ENCODE data around the gene SMARCA2. TPM values are rescaled to one million over a fixed set of nuclear protein-coding genes. Genes with fewer than 3 reads are reported as not detected.

SMARCA2 gene
- polyA plus RNA-seq, 1 donor from 2014 or later, result 150 TPM

- Histone ChIP-seq H3K4me2 (ENCODE audit: low read length) (no peak overlapping the region), H3K27ac (ENCODE audit: low read length) (no peak overlapping the region), H3F3A (ENCODE audit: insufficient read depth, low read length, poor library complexity, severe bottlenecking) (no peaks in the 10 kb centered on the region), H3K36me3 (ENCODE audit: insufficient read depth, low read length) (no peaks in the 10 kb centered on the region), H4K20me1 (ENCODE audit: insufficient read depth) (no peaks in the 10 kb centered on the region), H3K9me3 (ENCODE audit: low read length) (no peaks in the 10 kb centered on the region), H3K27me3 (ENCODE audit: insufficient read depth, low read depth, low read length) (peaks cover 13% of the 10 kb centered on the region), H3K79me2 (replicated peaks; ENCODE audit: insufficient read depth, low read length) (no peaks in the 10 kb centered on the region), H3K4me3 (ENCODE audit: low read length) (no peak overlapping the region), H3K9me2 (ENCODE audit: insufficient read depth, low read length) (no peaks in the 10 kb centered on the region), H2AFZ (ENCODE audit: low read depth, low read length) (no peak overlapping the region), H3K9ac (ENCODE audit: low read length) (no peak overlapping the region)
- TF ChIP-seq EZH2 (IDR thresholded peaks at IDR 0.05; ENCODE audit: borderline replicate concordance, insufficient read depth, low read length, poor library complexity, severe bottlenecking) (no peak), SMC3 (conservative IDR thresholded peaks at IDR 0.05; ENCODE audit: poor library complexity) (no peak), REST (IDR thresholded peaks at IDR 0.05; ENCODE audit: borderline replicate concordance) (no peak), RAD21 (conservative IDR thresholded peaks at IDR 0.05) (no peak), CTCF (IDR thresholded peaks at IDR 0.05; ENCODE audit: poor library complexity, severe bottlenecking) (no peak), EP300 (conservative IDR thresholded peaks at IDR 0.05; ENCODE audit: poor library complexity, severe bottlenecking) (no peak), POLR2AphosphoS5 (IDR thresholded peaks at IDR 0.05) (no peak), MXI1 (conservative IDR thresholded peaks at IDR 0.05; ENCODE audit: poor library complexity, severe bottlenecking) (no peak)
Observed at GRCh38 chr9:2008372-2008771, 6.8 kb upstream of the SMARCA2 start.

GRCh38 chr9:2012347-2012746 is 2.8 kb upstream of the SMARCA2 start:
- Histone ChIP-seq H3K4me3 (ENCODE audit: low read length) (no peak overlapping the region), H3K27ac (ENCODE audit: low read length) (no peak overlapping the region), H3K9me2 (ENCODE audit: insufficient read depth, low read length) (no peaks in the 10 kb centered on the region), H2AFZ (ENCODE audit: low read depth, low read length) (no peak overlapping the region), H3K9ac (ENCODE audit: low read length) (no peak overlapping the region), H3K4me2 (ENCODE audit: low read length) (no peak overlapping the region), H3F3A (ENCODE audit: insufficient read depth, low read length, poor library complexity, severe bottlenecking) (no peaks in the 10 kb centered on the region), H3K27me3 (ENCODE audit: insufficient read depth, low read depth, low read length) (peaks cover 24% of the 10 kb centered on the region), H3K36me3 (ENCODE audit: insufficient read depth, low read length) (no peaks in the 10 kb centered on the region), H4K20me1 (ENCODE audit: insufficient read depth) (no peaks in the 10 kb centered on the region), H3K9me3 (ENCODE audit: low read length) (no peaks in the 10 kb centered on the region), H3K79me2 (replicated peaks; ENCODE audit: insufficient read depth, low read length) (no peaks in the 10 kb centered on the region)
- TF ChIP-seq MXI1 (conservative IDR thresholded peaks at IDR 0.05; ENCODE audit: poor library complexity, severe bottlenecking), result no peak
- no peak for TF ChIP-seq SMC3 (conservative IDR thresholded peaks at IDR 0.05; ENCODE audit: poor library complexity)
- no peak for TF ChIP-seq RAD21 (conservative IDR thresholded peaks at IDR 0.05)
- no peak for TF ChIP-seq EP300 (conservative IDR thresholded peaks at IDR 0.05; ENCODE audit: poor library complexity, severe bottlenecking)
- TF ChIP-seq POLR2AphosphoS5 (IDR thresholded peaks at IDR 0.05), result no peak
- no peak for TF ChIP-seq TAF1 (IDR thresholded peaks at IDR 0.05; ENCODE audit: low read depth)
- no peak for TF ChIP-seq CTCF (IDR thresholded peaks at IDR 0.05; ENCODE audit: poor library complexity, severe bottlenecking)
- TF ChIP-seq EZH2 (IDR thresholded peaks at IDR 0.05; ENCODE audit: borderline replicate concordance, insufficient read depth, low read length, poor library complexity, severe bottlenecking), result no peak
- TF ChIP-seq REST (IDR thresholded peaks at IDR 0.05; ENCODE audit: borderline replicate concordance), result no peak
